K562 (cell line): Measurements from ENCODE around the gene CNOT1. TPM values are rescaled to one million over a fixed set of nuclear protein-coding genes. Genes with fewer than 3 reads are reported as not detected.

ENCODE experiments used
- DDX20 ChIP-seq: fragments of 450-650 bp; IDR thresholded peaks from 2 replicates; pipeline ENCODE4 v1.6.1; 2016; ENCODE audit warnings: missing genetic modification characterization, low read depth, mild to moderate bottlenecking, missing compliant biosample characterization, moderate library complexity
- FOSL1 ChIP-seq: fragments of 200-800 bp; sonication (Bioruptor generic); conservative IDR thresholded peaks from 2 replicates; pipeline ENCODE4 v1.6.1; 2016; ENCODE audit warnings: missing genetic modification characterization, missing compliant biosample characterization
- HNRNPL ChIP-seq: fragments of 200-400 bp; formaldehyde crosslinking; IDR thresholded peaks from 2 replicates; pipeline ENCODE4 v1.6.1; 2017; ENCODE audit warnings: low read depth, mild to moderate bottlenecking, low read length
- MYNN ChIP-seq, 2 experiments: sonication (generic); formaldehyde crosslinking in 1 of 2; IDR thresholded peaks; 2 replicates each; pipeline versions ENCODE4 v1.5.0 to v1.6.1; 2016 to 2020; ENCODE audit warnings: antibody characterized with exemption in 1 of 2, missing genetic modification reagents in 1 of 2
- POLR2G ChIP-seq: fragments of 200-400 bp; formaldehyde crosslinking; IDR thresholded peaks from 2 replicates; pipeline ENCODE4 v1.6.1; 2017; ENCODE audit warnings: low read depth, mild to moderate bottlenecking, antibody characterized with exemption, low read length, moderate library complexity
- PTRF ChIP-seq: fragments of 450-650 bp; IDR thresholded peaks from 2 replicates; pipeline ENCODE4 v1.6.1; 2016; ENCODE audit warnings: mild to moderate bottlenecking, missing genetic modification characterization, missing compliant biosample characterization
- SIN3A ChIP-seq, 2 experiments: fragments of 150-350 bp in 1 of 2; IDR thresholded peaks; 2 replicates each; pipeline ENCODE4 v1.6.1; 2011 to 2016; ENCODE audit warnings: borderline replicate concordance in 2 of 2, low read depth in 2 of 2, low read length in 2 of 2, mild to moderate bottlenecking in 2 of 2, moderate library complexity in 2 of 2; ENCODE audit not compliant: control insufficient read depth in 1 of 2
- SRSF7 ChIP-seq: fragments of 200-400 bp; formaldehyde crosslinking; optimal IDR thresholded peaks from 2 replicates; pipeline ENCODE3; 2017; ENCODE audit warnings: mild to moderate bottlenecking, low read depth, low read length
- TCF7 ChIP-seq: sonication (generic); IDR thresholded peaks from 2 replicates; pipeline ENCODE4 v1.6.1; 2016; ENCODE audit warnings: antibody characterized with exemption, borderline replicate concordance
- polyA plus RNA-seq, 8 experiments: library from polyadenylated mRNA; depleted of rRNA in 4 of 8; stranded (reverse) in 5 of 8; unstranded in 3 of 8; fragments of >200 nt; fragmentation: Nextera tagmentation in 2 of 8; fragmentation: Illumina TruSeq in 1 of 8; extraction: Ambion mirVana in 2 of 8; extraction: Trizol in 1 of 8; gene quantifications; 2 replicates each; pipeline versions ENCODE4 v1.2.1 to v1.2.3, GENCODE V29; 2011 to 2014; ENCODE audit warnings: inconsistent platforms in 1 of 8, missing spikeins in 1 of 8
- total RNA-seq, 7 experiments: library from RNA; depleted of rRNA in 6 of 7; stranded (reverse); fragments of >200 nt in 6 of 7; fragmentation: Illumina TruSeq in 2 of 7; extraction: Trizol in 2 of 7; gene quantifications; 2 replicates each; pipeline versions ENCODE4 v1.2.1 to v1.2.3, GENCODE V29; 2011 to 2021; ENCODE audit warnings: low replicate concordance in 1 of 7
- TF ChIP-seq, protein P1 (sequence below): sonication (generic); formaldehyde crosslinking; IDR thresholded peaks from 2 replicates; pipeline ENCODE4 v1.8.0; 2022; ENCODE audit warnings: mild to moderate bottlenecking, missing genetic modification reagents
- TF ChIP-seq, protein P2 (sequence below): sonication (generic); formaldehyde crosslinking; IDR thresholded peaks from 2 replicates; pipeline ENCODE4 v1.8.1; 2023; ENCODE audit warnings: missing genetic modification reagents, mild to moderate bottlenecking, borderline replicate concordance
- TF ChIP-seq, protein P3 (sequence below): sonication (generic); formaldehyde crosslinking; IDR thresholded peaks from 2 replicates; pipeline ENCODE4 v1.8.1; 2023; ENCODE audit warnings: mild to moderate bottlenecking, missing genetic modification reagents

CNOT1 gene
- total and polyA plus RNA-seq, 9 of the 15 experiments (the other 6 are each of a cell fraction or from before 2014, with no cell fraction given), result 110 to 270 (median 220) TPM

DNA sequence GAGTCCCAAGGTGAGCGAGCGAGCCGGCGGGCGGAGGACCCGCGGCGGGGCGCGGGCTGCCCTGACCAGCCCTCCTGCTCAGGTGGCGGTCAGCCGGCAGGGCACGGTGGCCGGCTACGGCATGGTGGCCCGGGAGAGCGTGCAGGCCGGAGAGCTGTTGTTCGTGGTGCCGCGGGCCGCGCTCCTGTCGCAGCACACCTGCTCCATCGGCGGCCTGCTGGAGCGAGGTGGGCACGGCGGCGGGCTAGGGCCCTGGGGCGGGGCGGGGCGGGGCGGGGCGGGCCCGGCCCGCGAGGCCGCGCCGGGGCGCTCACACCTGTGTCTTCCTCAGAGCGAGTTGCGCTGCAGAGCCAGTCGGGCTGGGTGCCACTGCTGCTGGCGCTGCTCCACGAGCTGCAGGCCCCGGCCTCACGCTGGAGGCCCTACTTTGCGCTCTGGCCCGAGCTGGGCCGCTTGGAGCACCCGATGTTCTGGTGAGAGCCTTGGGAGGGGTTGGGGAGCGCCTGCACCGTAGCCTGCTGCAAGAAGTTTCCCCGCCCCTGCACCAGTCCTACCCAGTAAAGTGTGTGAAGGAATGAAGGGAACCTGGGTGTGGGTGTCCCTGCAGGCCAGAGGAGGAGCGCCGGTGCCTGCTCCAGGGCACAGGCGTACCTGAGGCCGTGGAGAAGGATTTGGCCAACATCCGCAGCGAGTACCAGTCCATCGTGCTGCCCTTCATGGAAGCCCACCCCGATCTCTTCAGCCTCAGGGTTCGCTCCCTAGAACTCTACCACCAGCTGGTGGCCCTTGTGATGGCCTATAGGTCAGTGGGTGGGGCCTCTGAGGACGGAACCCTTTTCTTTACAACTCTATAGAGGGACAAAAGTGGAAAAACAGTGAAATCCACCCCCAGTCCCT, 113.5 kb downstream of the CNOT1 start (continued):
- TF ChIP-seq PTRF (no peak), MYNN (IDR thresholded peaks at IDR 0.05) (0 out of 2 replicates have a peak, but pooled peaks have one; percentile 28), MYNN (CRISPR knock-in tag; IDR thresholded peaks at IDR 0.05) (no peak), POLR2G (peak; percentile 4; the same call in 1 of the 2 replicates), HNRNPL (0 out of 2 replicates have a peak, but pooled peaks have one; percentile 56), SRSF7 (peak; percentile 40), SIN3A (IDR thresholded peaks at IDR 0.05; ENCODE audit: borderline replicate concordance in 2 of 2, control insufficient read depth in 1 of 2, low read depth in 2 of 2, low read length in 2 of 2) (0 out of 4 replicates have a peak, but pooled peaks of 1 of the 2 experiments have one; percentile 2), FOSL1 (tag) (no peak), TCF7 (no peak), DDX20 (tag) (no peak)
- TF ChIP-seq, protein P1, sequence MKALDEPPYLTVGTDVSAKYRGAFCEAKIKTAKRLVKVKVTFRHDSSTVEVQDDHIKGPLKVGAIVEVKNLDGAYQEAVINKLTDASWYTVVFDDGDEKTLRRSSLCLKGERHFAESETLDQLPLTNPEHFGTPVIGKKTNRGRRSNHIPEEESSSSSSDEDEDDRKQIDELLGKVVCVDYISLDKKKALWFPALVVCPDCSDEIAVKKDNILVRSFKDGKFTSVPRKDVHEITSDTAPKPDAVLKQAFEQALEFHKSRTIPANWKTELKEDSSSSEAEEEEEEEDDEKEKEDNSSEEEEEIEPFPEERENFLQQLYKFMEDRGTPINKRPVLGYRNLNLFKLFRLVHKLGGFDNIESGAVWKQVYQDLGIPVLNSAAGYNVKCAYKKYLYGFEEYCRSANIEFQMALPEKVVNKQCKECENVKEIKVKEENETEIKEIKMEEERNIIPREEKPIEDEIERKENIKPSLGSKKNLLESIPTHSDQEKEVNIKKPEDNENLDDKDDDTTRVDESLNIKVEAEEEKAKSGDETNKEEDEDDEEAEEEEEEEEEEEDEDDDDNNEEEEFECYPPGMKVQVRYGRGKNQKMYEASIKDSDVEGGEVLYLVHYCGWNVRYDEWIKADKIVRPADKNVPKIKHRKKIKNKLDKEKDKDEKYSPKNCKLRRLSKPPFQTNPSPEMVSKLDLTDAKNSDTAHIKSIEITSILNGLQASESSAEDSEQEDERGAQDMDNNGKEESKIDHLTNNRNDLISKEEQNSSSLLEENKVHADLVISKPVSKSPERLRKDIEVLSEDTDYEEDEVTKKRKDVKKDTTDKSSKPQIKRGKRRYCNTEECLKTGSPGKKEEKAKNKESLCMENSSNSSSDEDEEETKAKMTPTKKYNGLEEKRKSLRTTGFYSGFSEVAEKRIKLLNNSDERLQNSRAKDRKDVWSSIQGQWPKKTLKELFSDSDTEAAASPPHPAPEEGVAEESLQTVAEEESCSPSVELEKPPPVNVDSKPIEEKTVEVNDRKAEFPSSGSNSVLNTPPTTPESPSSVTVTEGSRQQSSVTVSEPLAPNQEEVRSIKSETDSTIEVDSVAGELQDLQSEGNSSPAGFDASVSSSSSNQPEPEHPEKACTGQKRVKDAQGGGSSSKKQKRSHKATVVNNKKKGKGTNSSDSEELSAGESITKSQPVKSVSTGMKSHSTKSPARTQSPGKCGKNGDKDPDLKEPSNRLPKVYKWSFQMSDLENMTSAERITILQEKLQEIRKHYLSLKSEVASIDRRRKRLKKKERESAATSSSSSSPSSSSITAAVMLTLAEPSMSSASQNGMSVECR, result 0 out of 2 replicates have a peak, but pooled peaks have one; percentile 5
- TF ChIP-seq, protein P2, sequence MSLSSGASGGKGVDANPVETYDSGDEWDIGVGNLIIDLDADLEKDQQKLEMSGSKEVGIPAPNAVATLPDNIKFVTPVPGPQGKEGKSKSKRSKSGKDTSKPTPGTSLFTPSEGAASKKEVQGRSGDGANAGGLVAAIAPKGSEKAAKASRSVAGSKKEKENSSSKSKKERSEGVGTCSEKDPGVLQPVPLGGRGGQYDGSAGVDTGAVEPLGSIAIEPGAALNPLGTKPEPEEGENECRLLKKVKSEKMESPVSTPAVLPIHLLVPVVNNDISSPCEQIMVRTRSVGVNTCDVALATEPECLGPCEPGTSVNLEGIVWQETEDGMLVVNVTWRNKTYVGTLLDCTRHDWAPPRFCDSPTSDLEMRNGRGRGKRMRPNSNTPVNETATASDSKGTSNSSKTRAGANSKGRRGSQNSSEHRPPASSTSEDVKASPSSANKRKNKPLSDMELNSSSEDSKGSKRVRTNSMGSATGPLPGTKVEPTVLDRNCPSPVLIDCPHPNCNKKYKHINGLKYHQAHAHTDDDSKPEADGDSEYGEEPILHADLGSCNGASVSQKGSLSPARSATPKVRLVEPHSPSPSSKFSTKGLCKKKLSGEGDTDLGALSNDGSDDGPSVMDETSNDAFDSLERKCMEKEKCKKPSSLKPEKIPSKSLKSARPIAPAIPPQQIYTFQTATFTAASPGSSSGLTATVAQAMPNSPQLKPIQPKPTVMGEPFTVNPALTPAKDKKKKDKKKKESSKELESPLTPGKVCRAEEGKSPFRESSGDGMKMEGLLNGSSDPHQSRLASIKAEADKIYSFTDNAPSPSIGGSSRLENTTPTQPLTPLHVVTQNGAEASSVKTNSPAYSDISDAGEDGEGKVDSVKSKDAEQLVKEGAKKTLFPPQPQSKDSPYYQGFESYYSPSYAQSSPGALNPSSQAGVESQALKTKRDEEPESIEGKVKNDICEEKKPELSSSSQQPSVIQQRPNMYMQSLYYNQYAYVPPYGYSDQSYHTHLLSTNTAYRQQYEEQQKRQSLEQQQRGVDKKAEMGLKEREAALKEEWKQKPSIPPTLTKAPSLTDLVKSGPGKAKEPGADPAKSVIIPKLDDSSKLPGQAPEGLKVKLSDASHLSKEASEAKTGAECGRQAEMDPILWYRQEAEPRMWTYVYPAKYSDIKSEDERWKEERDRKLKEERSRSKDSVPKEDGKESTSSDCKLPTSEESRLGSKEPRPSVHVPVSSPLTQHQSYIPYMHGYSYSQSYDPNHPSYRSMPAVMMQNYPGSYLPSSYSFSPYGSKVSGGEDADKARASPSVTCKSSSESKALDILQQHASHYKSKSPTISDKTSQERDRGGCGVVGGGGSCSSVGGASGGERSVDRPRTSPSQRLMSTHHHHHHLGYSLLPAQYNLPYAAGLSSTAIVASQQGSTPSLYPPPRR (CRISPR knock-in tag), result no peak
- TF ChIP-seq, protein P3, sequence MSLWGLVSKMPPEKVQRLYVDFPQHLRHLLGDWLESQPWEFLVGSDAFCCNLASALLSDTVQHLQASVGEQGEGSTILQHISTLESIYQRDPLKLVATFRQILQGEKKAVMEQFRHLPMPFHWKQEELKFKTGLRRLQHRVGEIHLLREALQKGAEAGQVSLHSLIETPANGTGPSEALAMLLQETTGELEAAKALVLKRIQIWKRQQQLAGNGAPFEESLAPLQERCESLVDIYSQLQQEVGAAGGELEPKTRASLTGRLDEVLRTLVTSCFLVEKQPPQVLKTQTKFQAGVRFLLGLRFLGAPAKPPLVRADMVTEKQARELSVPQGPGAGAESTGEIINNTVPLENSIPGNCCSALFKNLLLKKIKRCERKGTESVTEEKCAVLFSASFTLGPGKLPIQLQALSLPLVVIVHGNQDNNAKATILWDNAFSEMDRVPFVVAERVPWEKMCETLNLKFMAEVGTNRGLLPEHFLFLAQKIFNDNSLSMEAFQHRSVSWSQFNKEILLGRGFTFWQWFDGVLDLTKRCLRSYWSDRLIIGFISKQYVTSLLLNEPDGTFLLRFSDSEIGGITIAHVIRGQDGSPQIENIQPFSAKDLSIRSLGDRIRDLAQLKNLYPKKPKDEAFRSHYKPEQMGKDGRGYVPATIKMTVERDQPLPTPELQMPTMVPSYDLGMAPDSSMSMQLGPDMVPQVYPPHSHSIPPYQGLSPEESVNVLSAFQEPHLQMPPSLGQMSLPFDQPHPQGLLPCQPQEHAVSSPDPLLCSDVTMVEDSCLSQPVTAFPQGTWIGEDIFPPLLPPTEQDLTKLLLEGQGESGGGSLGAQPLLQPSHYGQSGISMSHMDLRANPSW (CRISPR knock-in tag), result no peak
